SK-N-MC (cell line): Measurements from ENCODE around the gene DTNA.

Experiments used
- DNase-seq: peaks from one replicate; pipeline ENCODE4 v3.0.0-alpha.2; 2011; ENCODE audit warnings: low read depth, low spot score
- H3K27ac ChIP-seq: fragments of 200-600 bp; sonication (generic); 2 replicates; pipeline ENCODE4 v1.5.1; 2016; ENCODE audit warnings: mixed run types
- H3K36me3 ChIP-seq: fragments of 200-600 bp; sonication (generic); 2 replicates; pipeline ENCODE4 v1.6.1; 2017; ENCODE audit warnings: antibody characterized with exemption, low read length, mixed read lengths; ENCODE audit not compliant: insufficient read depth
- H3K4me3 ChIP-seq: fragments of 200-600 bp; sonication (generic); 2 replicates; pipeline ENCODE4 v1.5.1; 2016
- H3K9ac ChIP-seq: fragments of 200-600 bp; sonication (generic); 2 replicates; pipeline ENCODE4 v1.8.0; 2017; ENCODE audit warnings: mixed run types, mixed read lengths; ENCODE audit not compliant: insufficient read length
- H3K9me3 ChIP-seq: fragments of 200-600 bp; sonication (generic); 2 replicates; pipeline ENCODE4 v1.6.1; 2017; ENCODE audit warnings: low read depth, mild to moderate bottlenecking, antibody characterized with exemption, low read length, moderate library complexity, mixed read lengths
- EZH2 ChIP-seq: fragments of 200-600 bp; sonication (generic); IDR thresholded peaks from one replicate; pipeline ENCODE4 v1.6.1; 2017; ENCODE audit warnings: antibody characterized with exemption
- FOXP2 ChIP-seq: optimal IDR thresholded peaks from 2 replicates; pipeline ENCODE3; 2011; ENCODE audit warnings: mild to moderate bottlenecking, moderate library complexity; ENCODE audit not compliant: insufficient read depth; ENCODE audit errors: extremely low read length, control extremely low read depth
- POLR2AphosphoS5 ChIP-seq: IDR thresholded peaks from 2 replicates; pipeline ENCODE4 v1.6.1; 2012; ENCODE audit warnings: mild to moderate bottlenecking, low read depth, low read length, borderline replicate concordance

DTNA gene

DNA sequence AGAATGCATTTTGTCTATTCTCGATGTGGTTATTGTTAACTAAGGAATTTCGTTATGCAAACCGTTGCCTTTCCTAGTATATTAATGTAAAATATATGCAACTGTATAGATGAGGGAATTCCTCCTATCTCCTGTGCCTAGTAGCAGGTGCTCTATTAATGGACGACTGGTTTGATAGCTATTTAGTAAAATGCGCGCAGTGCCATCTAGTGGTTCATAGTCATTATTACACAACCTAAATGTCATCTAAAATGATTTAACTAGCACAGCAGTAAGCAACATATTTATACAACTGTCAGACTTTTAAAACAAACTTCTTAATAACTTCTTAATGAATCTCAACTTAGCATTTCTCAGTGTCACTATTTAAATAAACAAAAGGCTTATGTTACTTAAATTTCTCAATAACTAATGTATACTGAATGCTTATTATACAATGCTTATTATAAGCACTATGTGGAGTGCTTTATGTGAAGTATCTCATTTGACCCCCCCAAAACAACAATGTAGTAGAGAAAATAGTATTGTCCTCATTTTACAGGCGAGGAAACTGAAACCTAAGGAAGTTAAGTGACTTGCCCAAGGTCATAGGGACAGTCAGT, 77.9 kb downstream of the DTNA start:
- H3K4me3 ChIP-seq: no peak overlapping the region
- TF ChIP-seq POLR2AphosphoS5 (no peak), FOXP2 (no peak), EZH2 (no peak)

DNA sequence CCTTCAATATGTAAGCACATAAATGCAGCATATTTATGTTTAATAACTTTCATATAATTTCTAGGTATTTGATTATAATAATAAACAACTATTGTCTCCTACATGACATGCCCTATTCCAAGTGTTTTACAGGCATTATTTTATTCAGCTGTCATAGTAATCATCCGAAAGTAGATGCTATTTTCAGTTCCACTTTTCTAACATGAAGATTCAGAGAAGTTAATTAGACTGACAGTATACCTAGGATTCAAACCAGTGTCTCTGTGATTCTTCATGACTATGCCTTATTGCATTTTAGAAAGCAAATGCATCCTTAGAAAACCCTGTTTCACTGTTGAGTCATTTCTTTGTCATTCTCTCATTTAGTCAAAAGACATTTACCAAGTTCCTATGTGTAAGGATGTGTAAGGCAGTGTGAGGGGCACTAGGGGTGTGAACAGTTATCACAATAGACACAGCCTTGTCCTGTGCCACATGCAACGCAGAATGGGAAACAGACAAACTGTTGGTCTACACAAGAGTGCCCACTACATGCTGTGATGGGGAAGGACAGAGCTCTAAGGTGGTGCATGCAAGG, 79.8 kb downstream of the DTNA start:
- Histone ChIP-seq H3K4me3 (no peak overlapping the region), H3K27ac (no peak overlapping the region), H3K9ac (no peak overlapping the region), H3K9me3 (no peaks in the 10 kb centered on the region), H3K36me3 (no peaks in the 10 kb centered on the region)
- TF ChIP-seq EZH2 (no peak), FOXP2 (no peak), POLR2AphosphoS5 (no peak)
- no peak for DNase-seq

More for the DNA sequence above, 77.9 kb downstream of the DTNA start:
- H3K27ac ChIP-seq: no peak overlapping the region
- no peak overlapping the region for H3K9ac ChIP-seq
- no peaks in the 10 kb centered on the region for H3K36me3 ChIP-seq
- H3K9me3 ChIP-seq: no peaks in the 10 kb centered on the region
- DNase-seq: peak; percentile 48

DNA sequence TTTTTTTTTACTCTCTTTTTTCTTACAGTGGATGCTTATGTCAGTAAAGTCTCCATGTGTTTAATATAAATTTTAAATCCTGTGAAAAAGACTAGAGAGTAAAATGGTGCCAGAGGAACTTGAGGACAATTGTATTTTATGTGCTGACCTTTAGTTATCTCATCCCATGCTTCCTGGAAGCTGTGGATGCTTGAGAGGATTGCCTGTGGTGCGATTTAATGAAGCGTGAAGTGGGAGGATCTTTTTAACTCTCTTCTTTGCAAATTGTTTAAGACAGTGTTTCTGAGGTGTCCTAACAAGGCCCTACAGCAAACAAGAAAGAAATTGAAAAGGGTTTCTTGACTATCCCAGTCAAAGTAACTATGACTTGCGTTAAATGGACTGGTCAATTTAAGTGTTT, 84.2 kb downstream of the DTNA start:
- H3K27ac ChIP-seq: peak overlapping the region; percentile 35; the same call in 1 of the 2 replicates
- peak overlapping the region; percentile 32 for H3K4me3 ChIP-seq
- H3K9me3 ChIP-seq: no peaks in the 10 kb centered on the region
- no peaks in the 10 kb centered on the region for H3K36me3 ChIP-seq
- TF ChIP-seq EZH2: no peak
- DNase-seq: no peak
- H3K9ac ChIP-seq: no peak overlapping the region

DNA sequence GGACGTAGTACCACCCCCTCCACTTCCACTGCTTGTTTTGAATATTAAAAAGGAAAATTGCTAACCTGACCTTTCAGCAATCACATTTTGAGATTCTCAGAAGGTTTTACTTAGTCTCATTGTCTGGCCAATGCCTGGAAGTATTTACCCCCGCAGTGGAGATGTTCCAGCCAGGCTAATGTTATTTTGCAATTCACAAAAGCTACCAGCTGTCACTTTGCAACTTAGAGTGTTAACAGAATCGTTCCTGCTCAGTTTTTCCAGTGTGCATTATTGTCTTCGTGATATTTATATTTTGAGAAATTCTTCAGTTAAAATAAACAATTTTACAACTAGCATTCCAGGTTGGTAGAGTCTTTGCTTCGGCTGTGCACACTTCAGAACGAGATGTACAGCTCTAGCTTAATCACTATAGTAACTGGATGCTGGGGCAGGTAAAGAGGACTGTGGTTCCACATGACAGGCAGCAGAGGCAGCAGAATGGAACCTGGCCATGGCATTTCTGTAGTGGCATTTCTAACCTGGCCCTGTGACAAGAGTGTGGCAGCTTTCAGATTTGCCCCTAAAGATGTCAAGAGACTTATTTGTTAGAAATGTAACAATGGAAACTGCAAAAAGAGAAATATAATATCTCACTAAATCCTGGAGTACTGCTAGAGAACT, 85.1 kb downstream of the DTNA start:
- TF ChIP-seq FOXP2 (no peak), POLR2AphosphoS5 (no peak), EZH2 (no peak)
- Histone ChIP-seq H3K9me3 (no peaks in the 10 kb centered on the region), H3K27ac (no peak overlapping the region), H3K4me3 (no peak overlapping the region), H3K36me3 (no peaks in the 10 kb centered on the region), H3K9ac (no peak overlapping the region)
- no peak for DNase-seq

DNA sequence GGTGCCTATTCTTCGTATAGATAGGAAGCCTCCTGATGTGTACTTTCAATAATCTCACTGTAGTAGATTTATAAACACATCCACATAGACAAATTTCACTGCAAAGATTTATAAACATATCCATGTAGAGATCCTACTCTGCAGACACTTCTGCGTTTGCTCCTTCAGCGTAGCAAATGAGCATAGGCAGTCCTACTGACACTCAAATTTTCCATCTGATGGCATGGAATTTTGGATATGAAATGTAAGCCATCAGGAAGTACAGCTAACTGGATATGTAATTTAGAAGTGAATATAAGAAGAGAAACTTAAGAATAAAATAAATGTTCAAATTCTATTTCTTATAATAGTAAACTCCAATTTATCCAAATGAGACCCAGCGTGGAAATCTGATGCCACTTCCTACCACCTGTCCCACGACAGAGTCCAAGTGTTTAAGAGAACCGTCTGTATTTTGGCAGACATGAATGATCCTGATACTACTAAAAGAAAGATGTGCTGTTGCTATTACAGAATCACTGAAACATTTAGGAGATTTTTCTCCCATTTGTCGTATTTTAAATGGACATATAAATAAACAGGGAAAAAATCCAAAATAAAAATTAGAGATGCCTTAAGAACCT, 86.0 kb downstream of the DTNA start:
- Histone ChIP-seq H3K27ac (no peak overlapping the region), H3K9me3 (no peaks in the 10 kb centered on the region), H3K4me3 (no peak overlapping the region), H3K9ac (no peak overlapping the region), H3K36me3 (no peaks in the 10 kb centered on the region)
- DNase-seq: no peak
- no peak for TF ChIP-seq FOXP2
- no peak for TF ChIP-seq EZH2
- TF ChIP-seq POLR2AphosphoS5: no peak

DNA sequence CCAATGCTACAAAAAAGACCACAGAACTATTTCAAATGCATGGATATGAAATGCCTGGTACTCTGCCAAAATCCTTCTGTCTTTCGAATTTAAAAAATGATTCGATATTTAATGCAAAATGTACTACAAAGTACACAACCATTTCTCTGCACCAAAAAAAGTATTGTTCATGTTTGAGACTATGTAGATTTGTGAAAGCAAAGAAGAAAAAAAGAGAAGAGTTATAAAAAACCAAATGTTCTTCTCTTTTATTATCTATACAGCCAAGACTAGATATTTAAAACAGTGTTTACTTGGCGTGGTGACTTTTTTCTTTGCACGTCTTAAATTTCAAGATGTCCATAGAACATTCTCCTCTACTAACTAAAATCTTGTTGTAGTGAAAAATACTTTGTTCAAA, 89.2 kb downstream of the DTNA start:
- no peak for TF ChIP-seq FOXP2
- no peak for DNase-seq
- Histone ChIP-seq H3K36me3 (no peaks in the 10 kb centered on the region), H3K9me3 (no peaks in the 10 kb centered on the region), H3K9ac (no peak overlapping the region), H3K4me3 (no peak overlapping the region), H3K27ac (no peak overlapping the region)

DNA sequence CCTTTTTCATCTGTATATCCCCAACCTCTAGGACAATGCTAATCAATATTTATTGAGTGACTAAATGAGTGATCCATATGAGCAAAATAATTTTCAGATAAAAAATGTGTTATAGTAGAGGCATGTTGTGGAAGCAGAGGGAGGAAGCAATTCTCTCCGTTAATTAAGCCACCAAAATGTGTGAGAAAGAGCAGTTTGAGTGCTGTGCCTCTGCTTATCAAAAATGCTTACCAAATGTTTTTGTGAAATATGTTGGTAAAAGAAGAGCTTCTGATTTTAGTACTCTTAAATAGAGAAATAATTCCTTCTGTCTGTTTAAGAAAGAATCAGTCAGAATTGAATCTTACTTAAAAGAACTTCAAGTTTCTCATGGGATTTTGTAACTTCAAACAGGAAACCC, 90.3 kb downstream of the DTNA start:
- TF ChIP-seq FOXP2: no peak
- no peak for TF ChIP-seq POLR2AphosphoS5
- no peak for TF ChIP-seq EZH2
- Histone ChIP-seq H3K36me3 (no peaks in the 10 kb centered on the region), H3K27ac (no peak overlapping the region), H3K9ac (no peak overlapping the region), H3K4me3 (no peak overlapping the region), H3K9me3 (no peaks in the 10 kb centered on the region)
- no peak for DNase-seq

DNA sequence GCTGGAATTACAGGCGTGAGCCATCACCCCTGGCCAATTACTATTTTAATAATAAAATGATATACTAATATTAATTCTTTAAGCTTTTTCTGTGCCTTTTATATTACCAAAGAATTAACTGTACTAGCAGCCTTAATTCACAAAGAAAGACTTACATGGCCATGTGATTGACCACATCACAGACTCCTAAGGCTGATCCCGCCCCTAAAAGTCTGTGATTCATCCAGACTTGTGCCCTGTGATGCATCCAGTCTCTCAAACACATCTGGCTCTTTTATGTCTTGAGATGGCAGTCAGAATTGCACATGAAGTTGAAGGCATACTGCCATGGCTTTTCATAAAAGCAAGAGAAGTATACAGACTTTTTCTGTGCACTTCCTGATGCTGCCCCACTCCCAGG, 91.7 kb downstream of the DTNA start:
- Histone ChIP-seq H3K9me3 (no peaks in the 10 kb centered on the region), H3K9ac (no peak overlapping the region), H3K36me3 (no peaks in the 10 kb centered on the region), H3K4me3 (no peak overlapping the region), H3K27ac (no peak overlapping the region)
- TF ChIP-seq POLR2AphosphoS5 (no peak), FOXP2 (no peak)
- no peak for DNase-seq
